Calu3 (cell line): ENCODE data around the gene DISP3. TPM values are rescaled to one million over a fixed set of nuclear protein-coding genes. Genes with fewer than 3 reads are reported as not detected.

Source experiments
- BruUV-seq: library from RNA; stranded (reverse); fragments of 400-500 nt; replicated peaks from 2 replicates; lab custom pipeline; 2021; lab: Mats Ljungman, UMichigan
- CTCF ChIA-PET: fragments of 300-600 bp; sonication (Branson Sonifier 250); formaldehyde crosslinking; loops from one replicate; lab custom pipeline; 2022; ENCODE audit warnings: antibody characterized with exemption; lab: Charles Lee
- DNase-seq: peaks from one replicate; pipeline ENCODE4 v3.0.0; 2022
- H3K27ac Mint-ChIP-seq: one replicate; pipeline ENCODE4 v1.8.0; 2022; ENCODE audit warnings: mixed read lengths; ENCODE audit not compliant: unreplicated experiment
- H3K27me3 Mint-ChIP-seq: one replicate; pipeline ENCODE4 v1.8.0; 2022; ENCODE audit warnings: mixed read lengths; ENCODE audit not compliant: unreplicated experiment
- H3K36me3 Mint-ChIP-seq: one replicate; pipeline ENCODE4 v1.8.0; 2022; ENCODE audit warnings: mild to moderate bottlenecking, moderate library complexity, mixed read lengths; ENCODE audit not compliant: insufficient read depth, unreplicated experiment
- H3K4me1 Mint-ChIP-seq: one replicate; pipeline ENCODE4 v1.8.0; 2022; ENCODE audit warnings: mild to moderate bottlenecking, low read depth, mixed read lengths; ENCODE audit not compliant: unreplicated experiment
- H3K4me3 Mint-ChIP-seq: one replicate; pipeline ENCODE4 v1.8.0; 2022; ENCODE audit warnings: mild to moderate bottlenecking, low read depth, moderate library complexity, mixed read lengths; ENCODE audit not compliant: unreplicated experiment
- H3K9me3 Mint-ChIP-seq: one replicate; pipeline ENCODE4 v1.8.0; 2022; ENCODE audit warnings: low read depth, mixed read lengths; ENCODE audit not compliant: unreplicated experiment
- CTCF ChIP-seq: fragments of 200-600 bp; IDR thresholded peaks from one replicate; pipeline ENCODE4 v1.8.0; 2022; ENCODE audit warnings: antibody characterized with exemption; ENCODE audit not compliant: unreplicated experiment
- intact Hi-C: fragments of 100-400 bp; cut with micrococcal nuclease; formaldehyde crosslinking; loops from one replicate; pipeline ENCODE4 v1.10.0; 2022; ENCODE audit not compliant: unreplicated experiment
- total RNA-seq: library from RNA; stranded (reverse); gene quantifications from 2 replicates; pipeline ENCODE4 v1.2.3, GENCODE V29; 2022

DISP3 gene
- total RNA-seq, 1 experiment from 2014 or later: 1.3 TPM

- no TSS peak for BruUV-seq
- no peak overlapping the region for H3K4me3 Mint-ChIP-seq
- no peaks in the 10 kb centered on the region for H3K9me3 Mint-ChIP-seq
- H3K36me3 Mint-ChIP-seq: no peaks in the 10 kb centered on the region
- H3K4me1 Mint-ChIP-seq: no peaks in the 10 kb centered on the region
- CTCF ChIA-PET: no interaction called here
- H3K27me3 Mint-ChIP-seq: peaks cover 100% of the 10 kb centered on the region
- DNase-seq: no peak
- TF ChIP-seq CTCF: no peak
- no peak overlapping the region for H3K27ac Mint-ChIP-seq
- intact Hi-C loops: no loop called here
These were observed 20.1 kb upstream of the DISP3 start for GRCh38 chr1:11458811-11459275.

- no TSS peak for BruUV-seq
- Mint-ChIP-seq H3K27me3 (peaks cover 99% of the 10 kb centered on the region), H3K4me1 (no peaks in the 10 kb centered on the region), H3K9me3 (no peaks in the 10 kb centered on the region), H3K27ac (no peak overlapping the region), H3K4me3 (no peak overlapping the region), H3K36me3 (no peaks in the 10 kb centered on the region)
- CTCF ChIA-PET: no interaction called here
- no peak for TF ChIP-seq CTCF
- DNase-seq: no peak
- intact Hi-C loops: no loop called here
These were observed 17.3 kb upstream of the DISP3 start for GRCh38 chr1:11461531-11462137.

- no peak for TF ChIP-seq CTCF
- intact Hi-C loops: no loop called here
These were observed 16.6 kb upstream of the DISP3 start for GRCh38 chr1:11462224-11462923.

GRCh38 chr1:11463177-11463576, 15.8 kb upstream of the DISP3 start:
- CTCF ChIA-PET: no interaction called here
- Mint-ChIP-seq H3K27ac (no peak overlapping the region), H3K4me3 (no peak overlapping the region), H3K36me3 (no peaks in the 10 kb centered on the region), H3K9me3 (no peaks in the 10 kb centered on the region), H3K4me1 (no peaks in the 10 kb centered on the region), H3K27me3 (peaks cover 94% of the 10 kb centered on the region)
- BruUV-seq: no TSS peak
- no peak for DNase-seq
- intact Hi-C loops: no loop called here
- TF ChIP-seq CTCF: no peak

More at GRCh38 chr1:11462224-11462923, 16.6 kb upstream of the DISP3 start:
- Mint-ChIP-seq H3K4me3 (no peak overlapping the region), H3K4me1 (no peaks in the 10 kb centered on the region), H3K9me3 (no peaks in the 10 kb centered on the region), H3K27me3 (peaks cover 94% of the 10 kb centered on the region), H3K36me3 (no peaks in the 10 kb centered on the region), H3K27ac (no peak overlapping the region)
- BruUV-seq: no TSS peak
- CTCF ChIA-PET: no interaction called here
- DNase-seq: no peak
